Activated effector memory CD4-positive, alpha-beta T cell treated with Interleukin-2 at 50 U/mL for 16 hours (primary cell): ENCODE data around the gene FBLN2.
"Not testable (repeated sequence)": the region's sequence is repeated elsewhere in the genome, so short reads cannot be mapped to it uniquely, and the experiment has no call there.

Experiments
- DNase-seq: peaks from one replicate; pipeline ENCODE4 v3.0.0-alpha.2; 2020

The FBLN2 gene

GRCh38 chr3:13550791-13551360 lies 2.0 kb downstream of the FBLN2 start:
- no peak for DNase-seq

GRCh38 chr3:13552857-13553652 lies 4.1 kb downstream of the FBLN2 start:
- no peak for DNase-seq

GRCh38 chr3:13553686-13554085 lies 4.8 kb downstream of the FBLN2 start:
- no peak for DNase-seq

- no peak for DNase-seq
Measured at GRCh38 chr3:13555753-13556152, 6.8 kb downstream of the FBLN2 start.

GRCh38 chr3:13556207-13556606 lies 7.3 kb downstream of the FBLN2 start:
- DNase-seq: no peak

GRCh38 chr3:13556917-13557316 lies 8.0 kb downstream of the FBLN2 start:
- DNase-seq: no peak

- DNase-seq: no peak
Measured at GRCh38 chr3:13557417-13557816, 8.5 kb downstream of the FBLN2 start.

- DNase-seq: no peak
Measured at GRCh38 chr3:13557926-13558325, 9.0 kb downstream of the FBLN2 start.

GRCh38 chr3:13558651-13559050 lies 9.7 kb downstream of the FBLN2 start:
- no peak for DNase-seq

- DNase-seq: no peak
Measured at GRCh38 chr3:13559764-13560525, 11.0 kb downstream of the FBLN2 start.

GRCh38 chr3:13561376-13561775 lies 12.5 kb downstream of the FBLN2 start:
- no peak for DNase-seq

GRCh38 chr3:13561967-13562366 lies 13.0 kb downstream of the FBLN2 start:
- no peak for DNase-seq

GRCh38 chr3:13562421-13562820 lies 13.5 kb downstream of the FBLN2 start:
- not testable (repeated sequence) for DNase-seq

- no peak for DNase-seq
Measured at GRCh38 chr3:13563321-13563720, 14.4 kb downstream of the FBLN2 start.

GRCh38 chr3:13563911-13564310 lies 15.0 kb downstream of the FBLN2 start:
- no peak for DNase-seq

- no peak for DNase-seq
Measured at GRCh38 chr3:13564751-13565560, 16.0 kb downstream of the FBLN2 start.

GRCh38 chr3:13565581-13566452 lies 16.9 kb downstream of the FBLN2 start:
- no peak for DNase-seq

- no peak for DNase-seq
Measured at GRCh38 chr3:13566453-13566748, 17.5 kb downstream of the FBLN2 start.

- DNase-seq: no peak
Measured at GRCh38 chr3:13566769-13567310, 17.9 kb downstream of the FBLN2 start.

GRCh38 chr3:13567684-13568514 lies 19.0 kb downstream of the FBLN2 start:
- DNase-seq: no peak

GRCh38 chr3:13568515-13569028 lies 19.6 kb downstream of the FBLN2 start:
- no peak for DNase-seq
